Neuronal stem cell (in vitro differentiated cells): Measurements from ENCODE around the gene GMNC.
A peak's percentile ranks its signal among the peaks of the same experiment; 100 is the strongest.

Source experiments
- DNase-seq: peaks from one replicate; pipeline ENCODE4 v3.0.0-alpha.2; 2013; ENCODE audit warnings: low spot score
- H2AFZ ChIP-seq: one replicate; pipeline ENCODE4 v1.6.1; 2013; ENCODE audit warnings: mild to moderate bottlenecking, low read length, inconsistent platforms
- H2AK5ac ChIP-seq: 2 replicates; pipeline ENCODE4 v1.6.1; 2013; ENCODE audit warnings: low read depth, mild to moderate bottlenecking, inconsistent platforms, low read length, moderate library complexity, mixed read lengths
- H2BK120ac ChIP-seq: 2 replicates; pipeline ENCODE4 v1.6.1; 2013; ENCODE audit warnings: low read depth, mild to moderate bottlenecking, inconsistent platforms, low read length, moderate library complexity, mixed read lengths
- H2BK12ac ChIP-seq: one replicate; pipeline ENCODE4 v1.6.1; 2013; ENCODE audit warnings: low read length, inconsistent platforms
- H2BK15ac ChIP-seq: 2 replicates; pipeline ENCODE4 v1.6.1; 2013; ENCODE audit warnings: mild to moderate bottlenecking, low read length, inconsistent platforms, mixed read lengths
- H2BK5ac ChIP-seq: one replicate; pipeline ENCODE4 v1.6.1; 2013; ENCODE audit warnings: inconsistent platforms, mild to moderate bottlenecking, low read length, moderate library complexity
- H3K14ac ChIP-seq: one replicate; pipeline ENCODE4 v1.6.1; 2013; ENCODE audit warnings: low read length, inconsistent platforms
- H3K18ac ChIP-seq: 2 replicates; pipeline ENCODE4 v1.6.1; 2013; ENCODE audit warnings: low read length, inconsistent platforms
- H3K23ac ChIP-seq: 2 replicates; pipeline ENCODE4 v1.6.1; 2013; ENCODE audit warnings: low read depth, mild to moderate bottlenecking, mixed read lengths, low read length, inconsistent platforms; ENCODE audit not compliant: poor library complexity
- H3K27ac ChIP-seq: replicated peaks from 3 replicates; pipeline ENCODE4 v1.5.1; 2013; ENCODE audit warnings: low read length, inconsistent platforms
- H3K27me3 ChIP-seq, 3 experiments: 2 replicates each; pipeline ENCODE4 v1.6.1; 2013; ENCODE audit warnings: low read length in 3 of 3, mild to moderate bottlenecking in 2 of 3, inconsistent platforms in 1 of 3, low read depth in 1 of 3, mixed read lengths in 1 of 3, moderate library complexity in 1 of 3; ENCODE audit not compliant: control insufficient read depth in 3 of 3, insufficient read depth in 3 of 3
- H3K36me3 ChIP-seq, 2 donors: replicated peaks in 1 of 2; 2 replicates each; pipeline ENCODE4 v1.6.1; 2013; ENCODE audit warnings: low read length in 2 of 2; ENCODE audit not compliant: control insufficient read depth in 2 of 2, insufficient read depth in 2 of 2
- H3K4ac ChIP-seq: 2 replicates; pipeline ENCODE4 v1.6.1; 2013; ENCODE audit warnings: inconsistent platforms, mild to moderate bottlenecking, low read length, moderate library complexity
- H3K4me1 ChIP-seq, 2 donors: 1 replicate in 1 of 2; 2 replicates in 1 of 2; pipeline ENCODE4 v1.6.1; 2013; ENCODE audit warnings: low read length in 2 of 2, low read depth in 1 of 2; ENCODE audit not compliant: control insufficient read depth in 2 of 2, insufficient read depth in 1 of 2
- H3K4me2 ChIP-seq: one replicate; pipeline ENCODE4 v1.6.1; 2013; ENCODE audit warnings: mild to moderate bottlenecking, low read length, inconsistent platforms; ENCODE audit not compliant: insufficient read depth, poor library complexity, severe bottlenecking
- H3K4me3 ChIP-seq, 2 donors: 2 replicates each; pipeline ENCODE4 v1.5.1; 2013; ENCODE audit warnings: low read length in 2 of 2, mild to moderate bottlenecking in 2 of 2, inconsistent platforms in 1 of 2, moderate library complexity in 1 of 2
- H3K79me1 ChIP-seq: one replicate; pipeline ENCODE4 v1.6.1; 2013; ENCODE audit warnings: low read depth, mild to moderate bottlenecking, inconsistent platforms, low read length, moderate library complexity
- H3K9ac ChIP-seq: one replicate; pipeline ENCODE4 v1.6.1; 2013; ENCODE audit warnings: mild to moderate bottlenecking, low read depth, low read length, inconsistent platforms; ENCODE audit not compliant: poor library complexity
- H3K9me3 ChIP-seq, 2 donors: replicated peaks in 1 of 2; 2 replicates each; pipeline versions ENCODE3 to v1.6.1; 2013; ENCODE audit warnings: low read length in 2 of 2, mild to moderate bottlenecking in 2 of 2, inconsistent platforms in 1 of 2, low read depth in 1 of 2, mixed read lengths in 1 of 2, moderate library complexity in 1 of 2; ENCODE audit not compliant: control insufficient read depth in 2 of 2, insufficient read depth in 1 of 2
- H4K8ac ChIP-seq: one replicate; pipeline ENCODE4 v1.6.1; 2013; ENCODE audit warnings: low read depth, mild to moderate bottlenecking, inconsistent platforms, low read length, moderate library complexity
- H4K91ac ChIP-seq: one replicate; pipeline ENCODE4 v1.6.1; 2013; ENCODE audit warnings: low read length, low read depth, mild to moderate bottlenecking, inconsistent platforms; ENCODE audit not compliant: poor library complexity
- WGBS, 2 donors: extraction: QIAGEN DNeasy Blood & Tissue Kit; methylation state at CpG; one replicate each; pipeline ENCODE4 v1.1.7; 2013; ENCODE audit warnings: missing lambda C conversion rate in 2 of 2, mixed read lengths in 1 of 2; ENCODE audit not compliant: insufficient read length in 2 of 2, insufficient replicate concordance in 1 of 2; ENCODE audit errors: extremely low coverage in 2 of 2; 5-methylcytosine and 5-hydroxymethylcytosine counted together

GMNC gene

DNA sequence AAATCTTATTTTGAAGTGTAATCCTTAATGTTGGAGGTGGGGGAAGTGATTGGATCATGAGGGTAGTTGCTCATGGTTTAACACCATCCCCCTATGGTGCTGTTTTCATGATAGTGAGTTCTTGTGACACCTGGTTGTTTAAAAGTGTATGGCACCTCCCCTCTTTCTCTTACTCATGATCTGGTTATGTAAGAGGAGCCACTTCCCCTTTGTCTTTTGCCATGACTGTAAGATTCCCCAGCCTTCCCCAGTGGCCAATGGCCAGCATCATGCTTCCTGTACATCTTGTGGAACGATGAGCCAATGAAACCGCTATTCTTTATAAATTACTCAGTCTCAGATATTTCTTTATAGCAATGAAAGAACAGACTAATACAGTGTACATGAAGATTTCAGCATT is 39.8 kb upstream of the GMNC start:
- no peak overlapping the region for H3K4me3 ChIP-seq
- H3K9ac ChIP-seq, result no peak overlapping the region
- WGBS, 2 donors, result no CpG with 5 or more reads among the region's 2 CpGs
- no peak overlapping the region for H3K4ac ChIP-seq
- H3K27me3 ChIP-seq, result no peaks in the 10 kb centered on the region
- H3K36me3 ChIP-seq, result no peaks in the 10 kb centered on the region
- no peak overlapping the region for H2AK5ac ChIP-seq
- no peak overlapping the region for H3K23ac ChIP-seq
- no peak overlapping the region for H2AFZ ChIP-seq
- no peak overlapping the region for H2BK15ac ChIP-seq
- no peaks in the 10 kb centered on the region for H3K4me1 ChIP-seq
- H3K9me3 ChIP-seq, result peaks cover 0 to 9% of the 10 kb centered on the region in 2 donors
- no peak overlapping the region for H3K27ac ChIP-seq
- H3K14ac ChIP-seq, result no peak overlapping the region
- H3K18ac ChIP-seq, result no peak overlapping the region
- no peak overlapping the region for H4K8ac ChIP-seq
- no peak overlapping the region for H2BK120ac ChIP-seq
- no peak for DNase-seq
- no peak overlapping the region for H2BK5ac ChIP-seq
- H2BK12ac ChIP-seq, result no peak overlapping the region
- no peak overlapping the region for H4K91ac ChIP-seq
- H3K79me1 ChIP-seq, result no peaks in the 10 kb centered on the region
- H3K4me2 ChIP-seq, result no peak overlapping the region

GRCh38 chr3:190892395-190892902 is 30.0 kb upstream of the GMNC start:
- Histone ChIP-seq H3K27me3 (no peaks in the 10 kb centered on the region), H2AFZ (no peak overlapping the region), H2BK12ac (no peak overlapping the region), H2AK5ac (no peak overlapping the region), H3K9ac (no peak overlapping the region), H2BK5ac (no peak overlapping the region), H3K36me3 (no peaks in the 10 kb centered on the region), H3K4me3 (no peak overlapping the region), H4K8ac (no peak overlapping the region), H3K4me1 (no peaks in the 10 kb centered on the region), H2BK15ac (no peak overlapping the region), H3K23ac (no peak overlapping the region), H3K14ac (no peak overlapping the region), H3K79me1 (no peaks in the 10 kb centered on the region), H3K18ac (no peak overlapping the region), H3K4me2 (no peak overlapping the region), H3K27ac (no peak overlapping the region), H4K91ac (no peak overlapping the region), H3K4ac (no peak overlapping the region), H3K9me3 (peaks cover 0 to 1% of the 10 kb centered on the region in 2 donors), H2BK120ac (no peak overlapping the region)
- no CpG with 5 or more reads among the region's 4 CpGs for WGBS, 2 donors
- no peak for DNase-seq

- no peaks in the 10 kb centered on the region for H3K27me3 ChIP-seq
- no peaks in the 10 kb centered on the region for H3K4me1 ChIP-seq
- H3K9ac ChIP-seq, result no peak overlapping the region
- H2BK15ac ChIP-seq, result no peak overlapping the region
- no peak overlapping the region for H4K91ac ChIP-seq
- H3K9me3 ChIP-seq, result no peaks in the 10 kb centered on the region
- no peak overlapping the region for H3K27ac ChIP-seq
- no peak overlapping the region for H4K8ac ChIP-seq
- no peak overlapping the region for H2AFZ ChIP-seq
- H3K18ac ChIP-seq, result no peak overlapping the region
- no peak overlapping the region for H3K4me2 ChIP-seq
- WGBS, 2 donors, result no CpG with 5 or more reads among the region's 5 CpGs
- no peaks in the 10 kb centered on the region for H3K79me1 ChIP-seq
- H2BK12ac ChIP-seq, result no peak overlapping the region
- no peak overlapping the region for H2BK5ac ChIP-seq
- no peak overlapping the region for H3K14ac ChIP-seq
- no peak overlapping the region for H3K23ac ChIP-seq
- no peak overlapping the region for H3K4me3 ChIP-seq
- no peak overlapping the region for H2AK5ac ChIP-seq
- no peak overlapping the region for H3K4ac ChIP-seq
- no peak for DNase-seq
- no peaks in the 10 kb centered on the region for H3K36me3 ChIP-seq
- H2BK120ac ChIP-seq, result no peak overlapping the region
Observed at GRCh38 chr3:190886945-190887344, 24.5 kb upstream of the GMNC start.

- no peaks in the 10 kb centered on the region for H3K9me3 ChIP-seq
- H3K27ac ChIP-seq, result no peak overlapping the region
- no CpG with 5 or more reads among the region's 7 CpGs for WGBS, 2 donors
- H3K18ac ChIP-seq, result no peak overlapping the region
- no peak overlapping the region for H2BK5ac ChIP-seq
- no peaks in the 10 kb centered on the region for H3K36me3 ChIP-seq
- no peaks in the 10 kb centered on the region for H3K27me3 ChIP-seq
- H3K4me2 ChIP-seq, result no peak overlapping the region
- H3K79me1 ChIP-seq, result no peaks in the 10 kb centered on the region
- no peaks in the 10 kb centered on the region for H3K4me1 ChIP-seq
- H2AFZ ChIP-seq, result no peak overlapping the region
- no peak overlapping the region for H4K91ac ChIP-seq
- H2BK12ac ChIP-seq, result no peak overlapping the region
- DNase-seq, result peak; percentile 54
- no peak overlapping the region for H3K23ac ChIP-seq
- no peak overlapping the region for H2BK120ac ChIP-seq
- H4K8ac ChIP-seq, result no peak overlapping the region
- H3K14ac ChIP-seq, result no peak overlapping the region
- H3K4ac ChIP-seq, result no peak overlapping the region
- H3K4me3 ChIP-seq, result no peak overlapping the region
- H2AK5ac ChIP-seq, result no peak overlapping the region
- H3K9ac ChIP-seq, result no peak overlapping the region
- no peak overlapping the region for H2BK15ac ChIP-seq
Observed at GRCh38 chr3:190883973-190884832, 21.7 kb upstream of the GMNC start.
